GM12878 (cell line): Measurements from ENCODE around the gene INTS2. TPM values are rescaled to one million over a fixed set of nuclear protein-coding genes. Genes with fewer than 3 reads are reported as not detected.

Source experiments
- ASH2L ChIP-seq: fragments of 300-600, 200-600 bp; sonication (generic); IDR thresholded peaks from 2 replicates; pipeline ENCODE4 v1.6.1; 2017; ENCODE audit warnings: low read depth, mild to moderate bottlenecking, borderline replicate concordance
- ATF2 ChIP-seq: IDR thresholded peaks from 2 replicates; pipeline ENCODE4 v1.6.1; 2012; ENCODE audit warnings: low read length, inconsistent platforms
- FOXM1 ChIP-seq: IDR thresholded peaks from 2 replicates; pipeline ENCODE4 v1.6.1; 2012; ENCODE audit warnings: low read depth, mild to moderate bottlenecking, inconsistent platforms, low read length, moderate library complexity
- IRF3 ChIP-seq: fragments of 450-650 bp; IDR thresholded peaks from 2 replicates; pipeline ENCODE4 v1.6.1; 2014; ENCODE audit warnings: mild to moderate bottlenecking
- MTA3 ChIP-seq: IDR thresholded peaks from 2 replicates; pipeline ENCODE4 v1.6.1; 2012; ENCODE audit warnings: low read length, inconsistent platforms, borderline replicate concordance
- MYC ChIP-seq: IDR thresholded peaks from 2 replicates; pipeline ENCODE4 v1.6.1; 2011; ENCODE audit warnings: mild to moderate bottlenecking, low read length, moderate library complexity, inconsistent platforms; ENCODE audit not compliant: insufficient read depth, insufficient replicate concordance, insufficient read length, severe bottlenecking
- NR2C1 ChIP-seq: fragments of 450-650 bp; IDR thresholded peaks from 2 replicates; pipeline ENCODE4 v1.6.1; 2017; ENCODE audit warnings: antibody characterized with exemption, mild to moderate bottlenecking, moderate library complexity
- RFX5 ChIP-seq: IDR thresholded peaks from 2 replicates; pipeline ENCODE4 v1.6.1; 2011; ENCODE audit warnings: low read depth, low read length, improper control_type of control experiment
- SMAD5 ChIP-seq: IDR thresholded peaks from 2 replicates; pipeline ENCODE4 v1.6.1; 2016; ENCODE audit warnings: antibody characterized with exemption, low read depth
- SUZ12 ChIP-seq: fragments of 200-600 bp; sonication (generic); IDR thresholded peaks from one replicate; pipeline ENCODE4 v1.6.1; 2018; ENCODE audit warnings: antibody characterized with exemption, mild to moderate bottlenecking; ENCODE audit not compliant: unreplicated experiment
- polyA plus RNA-seq, 11 experiments: library from polyadenylated mRNA; depleted of rRNA in 4 of 11; unstranded in 6 of 11; stranded (reverse) in 5 of 11; fragments of >200 nt; fragmentation: Nextera tagmentation in 4 of 11; fragmentation: Illumina TruSeq in 1 of 11; extraction: Ambion mirVana in 4 of 11; extraction: Trizol in 1 of 11; gene quantifications; 1 replicate in 1 of 11; 2 replicates in 10 of 11; pipeline versions ENCODE4 v1.2.1 to v1.2.3, GENCODE V29; 2011 to 2016; ENCODE audit warnings: inconsistent platforms in 2 of 11, missing spikeins in 2 of 11, low read depth in 1 of 11
- total RNA-seq, 4 experiments: library from RNA; depleted of rRNA in 3 of 4; stranded (reverse); fragments of >200 nt in 3 of 4; fragmentation: Illumina TruSeq in 1 of 4; extraction: Trizol in 1 of 4; gene quantifications; 2 replicates each; pipeline versions ENCODE4 v1.2.1 to v1.2.3, GENCODE V29; 2013 to 2021
- TF ChIP-seq, protein P1 (sequence below): fragments of 150-350 bp; IDR thresholded peaks from 2 replicates; pipeline ENCODE4 v1.6.1; 2016; ENCODE audit warnings: low read depth, low read length
- TF ChIP-seq, protein P2 (sequence below): fragments of 450-650 bp; conservative IDR thresholded peaks from 2 replicates; pipeline ENCODE4 v1.6.1; 2017; ENCODE audit warnings: mild to moderate bottlenecking, moderate library complexity
- TF ChIP-seq, protein P3 (sequence below): fragments of 450-650 bp; IDR thresholded peaks from 2 replicates; pipeline ENCODE4 v1.6.1; 2017; ENCODE audit warnings: mild to moderate bottlenecking, low read depth, inconsistent platforms; ENCODE audit not compliant: poor library complexity, severe bottlenecking
- TF ChIP-seq, protein P4 (sequence below): fragments of 450-650 bp; IDR thresholded peaks from 2 replicates; pipeline ENCODE4 v1.6.1; 2017; ENCODE audit warnings: low read depth, mild to moderate bottlenecking, moderate library complexity

The INTS2 gene
- total and polyA plus RNA-seq, 10 of the 15 experiments (the other 5 are each of a cell fraction or from before 2014, with no cell fraction given): 2.8 to 22.2 (median 11.6) TPM

- no peak for TF ChIP-seq SUZ12
- TF ChIP-seq ATF2: no peak
- TF ChIP-seq, protein P1, sequence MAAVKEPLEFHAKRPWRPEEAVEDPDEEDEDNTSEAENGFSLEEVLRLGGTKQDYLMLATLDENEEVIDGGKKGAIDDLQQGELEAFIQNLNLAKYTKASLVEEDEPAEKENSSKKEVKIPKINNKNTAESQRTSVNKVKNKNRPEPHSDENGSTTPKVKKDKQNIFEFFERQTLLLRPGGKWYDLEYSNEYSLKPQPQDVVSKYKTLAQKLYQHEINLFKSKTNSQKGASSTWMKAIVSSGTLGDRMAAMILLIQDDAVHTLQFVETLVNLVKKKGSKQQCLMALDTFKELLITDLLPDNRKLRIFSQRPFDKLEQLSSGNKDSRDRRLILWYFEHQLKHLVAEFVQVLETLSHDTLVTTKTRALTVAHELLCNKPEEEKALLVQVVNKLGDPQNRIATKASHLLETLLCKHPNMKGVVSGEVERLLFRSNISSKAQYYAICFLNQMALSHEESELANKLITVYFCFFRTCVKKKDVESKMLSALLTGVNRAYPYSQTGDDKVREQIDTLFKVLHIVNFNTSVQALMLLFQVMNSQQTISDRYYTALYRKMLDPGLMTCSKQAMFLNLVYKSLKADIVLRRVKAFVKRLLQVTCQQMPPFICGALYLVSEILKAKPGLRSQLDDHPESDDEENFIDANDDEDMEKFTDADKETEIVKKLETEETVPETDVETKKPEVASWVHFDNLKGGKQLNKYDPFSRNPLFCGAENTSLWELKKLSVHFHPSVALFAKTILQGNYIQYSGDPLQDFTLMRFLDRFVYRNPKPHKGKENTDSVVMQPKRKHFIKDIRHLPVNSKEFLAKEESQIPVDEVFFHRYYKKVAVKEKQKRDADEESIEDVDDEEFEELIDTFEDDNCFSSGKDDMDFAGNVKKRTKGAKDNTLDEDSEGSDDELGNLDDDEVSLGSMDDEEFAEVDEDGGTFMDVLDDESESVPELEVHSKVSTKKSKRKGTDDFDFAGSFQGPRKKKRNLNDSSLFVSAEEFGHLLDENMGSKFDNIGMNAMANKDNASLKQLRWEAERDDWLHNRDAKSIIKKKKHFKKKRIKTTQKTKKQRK: no peak
- no peak for TF ChIP-seq FOXM1
- TF ChIP-seq, protein P2, sequence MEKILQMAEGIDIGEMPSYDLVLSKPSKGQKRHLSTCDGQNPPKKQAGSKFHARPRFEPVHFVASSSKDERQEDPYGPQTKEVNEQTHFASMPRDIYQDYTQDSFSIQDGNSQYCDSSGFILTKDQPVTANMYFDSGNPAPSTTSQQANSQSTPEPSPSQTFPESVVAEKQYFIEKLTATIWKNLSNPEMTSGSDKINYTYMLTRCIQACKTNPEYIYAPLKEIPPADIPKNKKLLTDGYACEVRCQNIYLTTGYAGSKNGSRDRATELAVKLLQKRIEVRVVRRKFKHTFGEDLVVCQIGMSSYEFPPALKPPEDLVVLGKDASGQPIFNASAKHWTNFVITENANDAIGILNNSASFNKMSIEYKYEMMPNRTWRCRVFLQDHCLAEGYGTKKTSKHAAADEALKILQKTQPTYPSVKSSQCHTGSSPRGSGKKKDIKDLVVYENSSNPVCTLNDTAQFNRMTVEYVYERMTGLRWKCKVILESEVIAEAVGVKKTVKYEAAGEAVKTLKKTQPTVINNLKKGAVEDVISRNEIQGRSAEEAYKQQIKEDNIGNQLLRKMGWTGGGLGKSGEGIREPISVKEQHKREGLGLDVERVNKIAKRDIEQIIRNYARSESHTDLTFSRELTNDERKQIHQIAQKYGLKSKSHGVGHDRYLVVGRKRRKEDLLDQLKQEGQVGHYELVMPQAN: peak; percentile 97
- TF ChIP-seq SMAD5: no peak
- no peak for TF ChIP-seq RFX5
- TF ChIP-seq MYC: no peak
- no peak for TF ChIP-seq MTA3
- TF ChIP-seq IRF3: peak; percentile 77; the same call in 1 of the 2 replicates
- TF ChIP-seq, protein P3, sequence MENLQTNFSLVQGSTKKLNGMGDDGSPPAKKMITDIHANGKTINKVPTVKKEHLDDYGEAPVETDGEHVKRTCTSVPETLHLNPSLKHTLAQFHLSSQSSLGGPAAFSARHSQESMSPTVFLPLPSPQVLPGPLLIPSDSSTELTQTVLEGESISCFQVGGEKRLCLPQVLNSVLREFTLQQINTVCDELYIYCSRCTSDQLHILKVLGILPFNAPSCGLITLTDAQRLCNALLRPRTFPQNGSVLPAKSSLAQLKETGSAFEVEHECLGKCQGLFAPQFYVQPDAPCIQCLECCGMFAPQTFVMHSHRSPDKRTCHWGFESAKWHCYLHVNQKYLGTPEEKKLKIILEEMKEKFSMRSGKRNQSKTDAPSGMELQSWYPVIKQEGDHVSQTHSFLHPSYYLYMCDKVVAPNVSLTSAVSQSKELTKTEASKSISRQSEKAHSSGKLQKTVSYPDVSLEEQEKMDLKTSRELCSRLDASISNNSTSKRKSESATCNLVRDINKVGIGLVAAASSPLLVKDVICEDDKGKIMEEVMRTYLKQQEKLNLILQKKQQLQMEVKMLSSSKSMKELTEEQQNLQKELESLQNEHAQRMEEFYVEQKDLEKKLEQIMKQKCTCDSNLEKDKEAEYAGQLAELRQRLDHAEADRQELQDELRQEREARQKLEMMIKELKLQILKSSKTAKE: no peak
- TF ChIP-seq ASH2L: peak; percentile 98
- peak; percentile 74 for TF ChIP-seq NR2C1
- TF ChIP-seq, protein P4, sequence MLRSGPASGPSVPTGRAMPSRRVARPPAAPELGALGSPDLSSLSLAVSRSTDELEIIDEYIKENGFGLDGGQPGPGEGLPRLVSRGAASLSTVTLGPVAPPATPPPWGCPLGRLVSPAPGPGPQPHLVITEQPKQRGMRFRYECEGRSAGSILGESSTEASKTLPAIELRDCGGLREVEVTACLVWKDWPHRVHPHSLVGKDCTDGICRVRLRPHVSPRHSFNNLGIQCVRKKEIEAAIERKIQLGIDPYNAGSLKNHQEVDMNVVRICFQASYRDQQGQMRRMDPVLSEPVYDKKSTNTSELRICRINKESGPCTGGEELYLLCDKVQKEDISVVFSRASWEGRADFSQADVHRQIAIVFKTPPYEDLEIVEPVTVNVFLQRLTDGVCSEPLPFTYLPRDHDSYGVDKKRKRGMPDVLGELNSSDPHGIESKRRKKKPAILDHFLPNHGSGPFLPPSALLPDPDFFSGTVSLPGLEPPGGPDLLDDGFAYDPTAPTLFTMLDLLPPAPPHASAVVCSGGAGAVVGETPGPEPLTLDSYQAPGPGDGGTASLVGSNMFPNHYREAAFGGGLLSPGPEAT: peak; percentile 73; the same call in 1 of the 2 replicates
These were observed 64.6 kb downstream of the INTS2 start, which contains the start of gene BRIP1 (continued) for GRCh38 chr17:61862975-61863800.
